GM21526 (cell line): ENCODE measurements around the gene OR51I1.

Experiments used
- ATAC-seq: cut with Tn5 transposase; IDR thresholded peaks from one replicate; pipeline ENCODE4 v1.9.1; 2021; ENCODE audit warnings: moderate library complexity; ENCODE audit not compliant: unreplicated experiment, low FRiP score

OR51I1 gene

GRCh38 chr11:5441414-5441813 lies at the start of gene OR51I1:
OR51I1 (minus strand) TSS chr11:5441514; CDS start chr11:5441514, 0 bp downstream.
- ATAC-seq: no peak

- ATAC-seq: no peak
Measured at GRCh38 chr11:5489576-5490357, 48.5 kb upstream of the OR51I1 start.

- no peak for ATAC-seq
Measured at GRCh38 chr11:5488798-5489399, 47.6 kb upstream of the OR51I1 start.

- no peak for ATAC-seq
Measured at GRCh38 chr11:5488385-5488784, 47.1 kb upstream of the OR51I1 start, which contains the start of gene OR52D1. OR52D1 (plus strand) TSS chr11:5488685; CDS start chr11:5488707, 22 bp downstream.

GRCh38 chr11:5486421-5486820 lies 45.1 kb upstream of the OR51I1 start:
- no peak for ATAC-seq

- ATAC-seq: no peak
Measured at GRCh38 chr11:5486003-5486402, 44.7 kb upstream of the OR51I1 start.

GRCh38 chr11:5476186-5476819 lies 35.0 kb upstream of the OR51I1 start:
- ATAC-seq: peak; percentile 85

- ATAC-seq: no peak
Measured at GRCh38 chr11:5473921-5474320, 32.6 kb upstream of the OR51I1 start.

GRCh38 chr11:5467527-5467926 lies 26.2 kb upstream of the OR51I1 start:
- ATAC-seq: no peak

- no peak for ATAC-seq
Measured at GRCh38 chr11:5460983-5461621, 19.8 kb upstream of the OR51I1 start.

- ATAC-seq: no peak
Measured at GRCh38 chr11:5449432-5449831, 8.1 kb upstream of the OR51I1 start.

GRCh38 chr11:5449023-5449422 lies 7.7 kb upstream of the OR51I1 start, which contains the start of gene OR51I2:
OR51I2 (plus strand) TSS chr11:5449323; CDS start chr11:5453489, 4,166 bp downstream.
- no peak for ATAC-seq

GRCh38 chr11:5443835-5444393 lies 2.6 kb upstream of the OR51I1 start:
- no peak for ATAC-seq

GRCh38 chr11:5423131-5423530 lies 18.2 kb downstream of the OR51I1 start:
- ATAC-seq: no peak

- ATAC-seq: no peak
Measured at GRCh38 chr11:5421811-5422210, 19.5 kb downstream of the OR51I1 start, which contains the start of gene OR51Q1. OR51Q1 (plus strand) TSS chr11:5422111; CDS start chr11:5422201, 90 bp downstream.

GRCh38 chr11:5420993-5421392 lies 20.3 kb downstream of the OR51I1 start:
- ATAC-seq: no peak

GRCh38 chr11:5405173-5405572 lies 36.1 kb downstream of the OR51I1 start:
- no peak for ATAC-seq

- no peak for ATAC-seq
Measured at GRCh38 chr11:5398936-5399335, 42.4 kb downstream of the OR51I1 start.

- no peak for ATAC-seq
Measured at GRCh38 chr11:5394091-5394490, 47.2 kb downstream of the OR51I1 start.
